ENCODE measurements around the gene HPD.
A peak's percentile ranks its signal among the peaks of the same experiment; 100 is the strongest.
"Not testable (repeated sequence)": the region's sequence is repeated elsewhere in the genome, so short reads cannot be mapped to it uniquely, and the experiment has no call there.

Gene HPD

DNA sequence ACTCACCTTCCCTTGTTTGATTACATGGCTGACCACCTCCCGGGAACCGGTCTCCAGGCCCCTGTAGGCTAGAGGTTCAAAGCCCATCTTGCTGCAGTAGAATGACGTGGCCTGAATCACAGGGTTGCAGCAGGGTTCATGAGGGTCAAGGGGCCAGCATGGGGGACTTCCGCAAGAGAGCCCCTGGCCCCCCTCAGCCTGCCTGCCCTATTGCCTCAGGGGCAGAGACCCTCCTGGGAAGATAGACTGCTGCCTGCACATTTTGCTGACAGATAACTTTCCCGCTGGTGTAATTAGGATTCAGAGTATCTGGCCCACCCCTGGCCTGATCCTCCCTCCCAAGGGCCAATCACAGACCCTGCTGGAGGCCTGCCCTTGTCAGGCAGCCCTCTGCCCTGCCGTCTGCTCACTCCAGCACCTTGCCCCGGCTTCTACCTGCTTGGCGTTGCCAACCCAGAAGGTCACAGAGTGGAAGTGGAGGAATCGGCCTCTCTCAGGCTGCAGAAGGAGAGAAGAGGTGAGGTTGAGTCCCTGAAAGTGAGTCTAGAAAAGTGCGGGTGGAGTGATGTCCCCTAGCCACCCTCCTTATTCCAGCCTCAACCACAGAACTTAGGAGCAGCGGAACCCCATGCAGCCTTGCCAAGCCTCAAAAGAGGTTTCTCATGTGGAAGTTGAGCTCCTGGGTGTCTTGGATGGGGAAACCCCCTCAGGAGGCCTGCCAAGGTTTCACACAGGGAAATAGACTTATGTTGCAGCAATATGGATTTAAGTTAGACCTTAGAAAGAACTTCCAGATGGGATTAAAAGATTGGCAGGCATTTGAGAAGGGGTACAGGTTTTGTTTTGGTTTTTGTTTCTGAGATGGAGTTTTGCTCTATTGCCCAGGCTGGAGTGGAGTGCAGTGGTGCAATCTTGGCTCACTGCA lies 1.1 kb downstream of the HPD start:
- DNase-seq (ENCODE audit: low read depth in 1 of 2, low spot score in 1 of 2) = no peak
- in situ Hi-C loops (cut with HindIII; ENCODE audit: low pct_unique_long_range_greater_than_20kb, low sequenced_read_pairs) = no loop called here
- no peak for TF ChIP-seq JUND (IDR thresholded peaks at IDR 0.05; ENCODE audit: low read depth)

GRCh38 chr12:121852392-121852791 lies 6.3 kb downstream of the HPD start:
- in situ Hi-C loops (cut with HindIII; ENCODE audit: low pct_unique_long_range_greater_than_20kb, low sequenced_read_pairs); DNase-seq (ENCODE audit: low read depth in 1 of 2, low spot score in 1 of 2): not testable (repeated sequence)

DNA sequence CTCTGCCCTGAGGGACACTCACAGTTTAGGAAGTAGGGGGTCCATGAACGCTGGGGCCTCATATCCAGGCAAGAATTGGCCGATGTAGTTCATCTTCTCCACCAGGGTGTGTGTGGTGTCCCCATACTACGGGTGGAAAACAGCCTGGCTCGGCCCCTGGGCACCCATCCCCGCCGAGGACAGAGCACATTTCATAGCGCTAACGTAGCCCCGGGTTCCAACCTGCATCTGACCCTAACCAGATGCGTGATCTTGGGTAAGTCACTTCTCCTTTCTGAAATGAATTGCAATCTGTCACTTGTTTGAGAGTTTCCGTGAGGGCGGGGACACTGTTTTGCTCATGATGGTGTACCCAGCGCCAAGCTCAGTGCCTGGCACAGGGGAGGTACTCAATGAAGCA lies 9.0 kb downstream of the HPD start:
- in situ Hi-C loops (cut with HindIII; ENCODE audit: low pct_unique_long_range_greater_than_20kb, low sequenced_read_pairs) = no loop called here
- no peak for TF ChIP-seq JUND (IDR thresholded peaks at IDR 0.05; ENCODE audit: low read depth)

GRCh38 chr12:121849211-121849610 lies 9.4 kb downstream of the HPD start:
- DNase-seq (ENCODE audit: low read depth in 1 of 2, low spot score in 1 of 2) = no peak

More for the DNA sequence above, 9.0 kb downstream of the HPD start:
- no peak for DNase-seq (ENCODE audit: low read depth in 1 of 2, low spot score in 1 of 2)

GRCh38 chr12:121845701-121846100 lies 13.0 kb downstream of the HPD start:
- no peak for DNase-seq (ENCODE audit: low read depth in 1 of 2, low spot score in 1 of 2)
- no peak for TF ChIP-seq JUND (IDR thresholded peaks at IDR 0.05; ENCODE audit: low read depth)
- in situ Hi-C loops (cut with HindIII; ENCODE audit: low pct_unique_long_range_greater_than_20kb, low sequenced_read_pairs) = no loop called here

More at GRCh38 chr12:121849211-121849610, 9.4 kb downstream of the HPD start:
- in situ Hi-C loops (cut with HindIII; ENCODE audit: low pct_unique_long_range_greater_than_20kb, low sequenced_read_pairs) = no loop called here
- TF ChIP-seq JUND (IDR thresholded peaks at IDR 0.05; ENCODE audit: low read depth) = no peak

DNA sequence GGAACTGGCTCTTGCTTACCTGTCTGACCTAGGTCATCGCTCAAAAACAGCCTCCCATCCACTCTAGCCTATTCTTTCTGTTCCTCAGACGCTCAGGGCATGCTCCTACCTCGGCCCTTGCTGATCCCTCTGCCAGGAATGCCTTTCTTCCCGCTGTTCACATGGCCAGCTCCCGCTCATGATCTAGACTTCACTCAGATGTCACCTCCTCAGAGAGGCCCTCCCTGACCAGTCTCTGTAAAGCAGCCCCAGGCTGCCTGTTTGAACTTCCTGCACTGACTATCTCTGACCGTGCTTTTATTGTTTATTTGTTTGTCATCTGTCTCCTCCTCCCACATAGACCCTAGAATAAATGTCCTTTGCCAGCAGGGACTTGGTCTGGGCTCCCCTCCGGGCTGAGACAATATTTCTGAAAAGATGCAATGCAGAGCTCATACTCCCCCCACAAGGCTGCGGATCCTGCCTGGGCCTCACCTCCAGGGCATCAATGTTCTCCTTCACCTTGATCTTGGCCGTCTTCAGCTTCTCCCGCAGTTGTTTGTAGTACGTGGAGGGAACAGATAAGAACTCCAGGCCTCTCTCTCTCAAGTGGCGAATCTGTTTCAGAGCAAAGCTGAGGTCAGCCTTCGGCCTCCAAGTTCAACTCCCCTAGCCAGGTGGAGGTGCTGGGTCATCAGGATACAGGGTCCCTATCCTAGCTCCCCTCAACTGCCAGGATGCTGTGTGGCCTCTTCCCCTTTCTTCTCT lies 15.2 kb downstream of the HPD start:
- no peak for DNase-seq (ENCODE audit: low read depth in 1 of 2, low spot score in 1 of 2)
- in situ Hi-C loops (cut with HindIII; ENCODE audit: low pct_unique_long_range_greater_than_20kb, low sequenced_read_pairs) = no loop called here
- no peak for TF ChIP-seq JUND (IDR thresholded peaks at IDR 0.05; ENCODE audit: low read depth)

DNA sequence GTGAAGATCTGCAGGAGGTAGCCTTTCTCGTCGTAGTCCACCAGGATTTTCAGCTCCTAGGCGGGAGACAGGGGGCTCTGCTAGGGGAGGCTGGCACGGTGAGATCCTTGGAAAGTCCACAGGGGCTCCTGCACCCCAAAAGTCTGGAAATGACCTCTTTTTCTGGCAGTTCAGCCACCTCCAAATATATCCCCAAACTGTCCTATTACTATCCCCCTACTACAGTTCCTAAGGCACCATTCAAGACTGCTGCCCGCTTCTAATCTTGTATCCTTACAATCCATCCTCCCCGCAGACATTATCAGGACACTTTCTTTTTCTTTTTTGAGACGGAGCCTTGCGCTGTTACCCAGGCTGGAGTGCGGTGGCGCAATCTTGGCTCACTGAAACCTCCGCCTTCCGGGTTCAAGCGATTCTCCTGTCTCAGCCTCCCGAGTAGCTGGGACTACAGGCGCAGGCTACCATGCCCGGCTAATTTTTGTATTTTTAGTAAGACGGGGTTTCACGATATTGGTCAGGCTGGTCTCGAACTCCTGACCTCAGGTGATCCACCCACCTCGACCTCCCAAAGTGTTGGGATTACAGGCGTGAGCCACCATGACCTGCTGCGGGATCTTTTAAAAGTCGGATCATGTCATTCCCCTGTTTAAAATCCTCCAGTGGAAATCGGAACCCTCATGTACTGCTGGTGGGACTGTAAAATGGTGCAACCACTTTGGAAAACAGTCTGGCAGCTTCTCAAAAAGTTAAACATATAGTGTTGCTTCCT lies 18.5 kb downstream of the HPD start:
- in situ Hi-C loops (cut with HindIII; ENCODE audit: low pct_unique_long_range_greater_than_20kb, low sequenced_read_pairs) = no loop called here

DNA sequence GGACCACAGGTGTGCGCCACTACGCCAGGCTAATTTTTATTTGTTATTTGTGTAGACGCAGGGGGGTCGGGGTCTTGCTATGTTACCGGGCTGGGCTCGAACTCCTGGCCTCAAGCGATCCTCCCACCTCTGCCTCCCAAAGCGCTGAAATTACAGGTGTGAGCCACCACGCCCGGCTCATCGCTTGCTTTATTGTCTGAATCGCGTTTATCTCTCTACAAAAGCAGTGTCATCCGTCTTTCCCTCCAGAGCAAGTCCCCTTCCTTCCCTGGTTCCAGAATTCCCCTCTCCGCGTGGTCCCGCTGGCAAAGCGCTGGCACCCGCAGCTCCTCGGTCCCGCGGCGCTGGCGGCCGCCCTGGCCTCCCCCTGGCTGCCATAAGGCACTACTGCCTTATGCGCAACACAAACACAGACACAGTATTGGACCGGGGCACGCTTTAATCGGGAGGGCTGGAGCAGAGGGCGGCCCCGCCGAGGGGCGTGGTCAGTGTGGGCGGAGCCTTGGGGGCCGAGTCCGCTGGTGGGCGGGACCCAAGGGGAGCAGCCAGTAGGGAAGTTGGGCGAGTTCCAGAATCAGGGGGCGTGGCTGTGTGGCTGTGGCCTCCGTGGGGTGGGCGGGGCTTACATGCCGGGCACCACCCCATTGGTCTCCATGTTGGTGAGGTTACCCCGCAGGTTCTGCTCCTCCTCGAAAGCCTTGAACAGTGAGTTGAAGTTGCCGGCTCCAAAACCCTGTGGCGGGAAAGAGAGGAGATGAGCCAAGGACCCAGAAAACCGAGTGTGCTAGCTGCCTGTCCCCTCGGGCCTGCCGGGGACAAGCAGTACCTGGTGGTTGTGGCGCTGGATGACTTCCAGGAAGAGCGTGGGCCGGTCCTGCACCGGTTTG lies 19.3 kb downstream of the HPD start:
- in situ Hi-C loops (cut with HindIII; ENCODE audit: low pct_unique_long_range_greater_than_20kb, low sequenced_read_pairs) = no loop called here
- peak; percentile 93 to 99 for DNase-seq (ENCODE audit: low read depth in 1 of 2, low spot score in 1 of 2)
- no peak for TF ChIP-seq JUND (IDR thresholded peaks at IDR 0.05; ENCODE audit: low read depth)

More for the DNA sequence above, 18.5 kb downstream of the HPD start:
- no peak for TF ChIP-seq JUND (IDR thresholded peaks at IDR 0.05; ENCODE audit: low read depth)
- peak in 1 of 2 experiments; percentile 31 for DNase-seq (ENCODE audit: low read depth in 1 of 2, low spot score in 1 of 2)

GRCh38 chr12:121838126-121838525 lies 20.5 kb downstream of the HPD start:
- TF ChIP-seq JUND (IDR thresholded peaks at IDR 0.05; ENCODE audit: low read depth) = no peak
- no peak for DNase-seq (ENCODE audit: low read depth in 1 of 2, low spot score in 1 of 2)
- in situ Hi-C loops (cut with HindIII; ENCODE audit: low pct_unique_long_range_greater_than_20kb, low sequenced_read_pairs) = no loop called here

DNA sequence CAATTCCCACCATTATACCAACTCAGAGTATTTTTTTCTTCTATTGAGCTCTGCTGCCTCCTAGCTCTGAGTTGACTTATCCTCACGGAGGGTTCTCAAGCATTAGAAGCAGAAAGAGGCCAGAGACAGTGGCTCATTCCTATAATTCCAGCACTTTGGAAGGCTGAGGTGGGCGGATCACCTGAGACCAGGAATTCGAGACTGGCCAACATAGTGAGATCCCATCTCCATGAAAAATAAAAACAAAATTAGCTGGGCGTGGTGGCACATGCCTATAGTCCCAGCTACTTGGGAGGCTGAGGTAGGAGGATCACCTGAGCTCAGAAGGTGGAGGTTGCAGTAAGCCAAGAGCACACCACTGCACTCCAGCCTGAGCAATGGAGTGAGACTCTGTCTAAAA lies 21.0 kb downstream of the HPD start:
- in situ Hi-C loops (cut with HindIII; ENCODE audit: low pct_unique_long_range_greater_than_20kb, low sequenced_read_pairs) = no loop called here
- TF ChIP-seq JUND (IDR thresholded peaks at IDR 0.05; ENCODE audit: low read depth) = no peak
- DNase-seq (ENCODE audit: low read depth in 1 of 2, low spot score in 1 of 2) = no peak

- in situ Hi-C loops (cut with HindIII; ENCODE audit: low pct_unique_long_range_greater_than_20kb, low sequenced_read_pairs) = no loop called here
- no peak for DNase-seq (ENCODE audit: low read depth in 1 of 2, low spot score in 1 of 2)
- TF ChIP-seq JUND (IDR thresholded peaks at IDR 0.05; ENCODE audit: low read depth) = no peak
Measured at GRCh38 chr12:121831571-121832245, 27.0 kb downstream of the HPD start.

Measured in T47D (cell line).